K562 (cell line): ENCODE measurements around the gene ITPR3. TPM values are rescaled to one million over a fixed set of nuclear protein-coding genes. Genes with fewer than 3 reads are reported as not detected.

Experiments
- CEBPB ChIP-seq: fragments of 450-650 bp; IDR thresholded peaks from 2 replicates; pipeline ENCODE4 v1.6.1; 2016; ENCODE audit warnings: missing genetic modification characterization, missing compliant biosample characterization
- CUX1 ChIP-seq: fragments of 200-800 bp; sonication (Bioruptor generic); IDR thresholded peaks from 2 replicates; pipeline ENCODE4 v1.6.1; 2016; ENCODE audit warnings: missing genetic modification characterization, missing compliant biosample characterization
- GABPB1 ChIP-seq: sonication (generic); formaldehyde crosslinking; IDR thresholded peaks from 2 replicates; pipeline ENCODE4 v1.8.0; 2022; ENCODE audit warnings: mild to moderate bottlenecking, missing genetic modification reagents
- HDGF ChIP-seq: fragments of 450-650 bp; IDR thresholded peaks from 2 replicates; pipeline ENCODE4 v1.6.1; 2016
- HNRNPH1 ChIP-seq: fragments of 200-400 bp; formaldehyde crosslinking; optimal IDR thresholded peaks from 2 replicates; pipeline ENCODE3; 2017; ENCODE audit warnings: low read depth, mild to moderate bottlenecking, low read length, moderate library complexity
- NFE2L1 ChIP-seq: fragments of 450-650 bp; IDR thresholded peaks from 2 replicates; pipeline ENCODE4 v1.6.1; 2016; ENCODE audit warnings: missing genetic modification characterization, low read depth, mild to moderate bottlenecking, missing compliant biosample characterization, moderate library complexity, borderline replicate concordance
- PRMT5 ChIP-seq: sonication (generic); formaldehyde crosslinking; IDR thresholded peaks from 2 replicates; pipeline ENCODE4 v1.5.0; 2020; ENCODE audit warnings: missing genetic modification reagents
- RBM15 ChIP-seq: fragments of 200-400 bp; formaldehyde crosslinking; IDR thresholded peaks from 2 replicates; pipeline ENCODE4 v1.6.1; 2018; ENCODE audit warnings: mild to moderate bottlenecking, low read length, moderate library complexity; ENCODE audit not compliant: insufficient read depth
- RUNX1 ChIP-seq: sonication (generic); IDR thresholded peaks from 2 replicates; pipeline ENCODE4 v1.6.1; 2016; ENCODE audit warnings: antibody characterized with exemption, low read depth
- SIN3A ChIP-seq, 2 experiments: fragments of 150-350 bp in 1 of 2; IDR thresholded peaks; 2 replicates each; pipeline ENCODE4 v1.6.1; 2011 to 2016; ENCODE audit warnings: borderline replicate concordance in 2 of 2, low read depth in 2 of 2, low read length in 2 of 2, mild to moderate bottlenecking in 2 of 2, moderate library complexity in 2 of 2; ENCODE audit not compliant: control insufficient read depth in 1 of 2
- SREBF1 ChIP-seq: fragments of 150-350 bp; IDR thresholded peaks from 2 replicates; pipeline ENCODE4 v1.6.1; 2014; ENCODE audit warnings: antibody characterized with exemption, low read depth, low read length, borderline replicate concordance
- THAP12 ChIP-seq: fragments of 250-450 bp; sonication (Bioruptor Pico); IDR thresholded peaks from 2 replicates; pipeline ENCODE4 v1.9.0; 2021; ENCODE audit warnings: mild to moderate bottlenecking, inconsistent platforms
- ZBTB7A ChIP-seq: IDR thresholded peaks from 2 replicates; pipeline ENCODE4 v1.6.1; 2011; ENCODE audit warnings: low read depth, mild to moderate bottlenecking, low read length, moderate library complexity, borderline replicate concordance; ENCODE audit not compliant: control insufficient read depth
- ZNF184 ChIP-seq: sonication (generic); formaldehyde crosslinking; IDR thresholded peaks from 2 replicates; pipeline ENCODE4 v1.5.0; 2020; ENCODE audit warnings: missing genetic modification reagents
- polyA plus RNA-seq, 8 experiments: library from polyadenylated mRNA; depleted of rRNA in 4 of 8; stranded (reverse) in 5 of 8; unstranded in 3 of 8; fragments of >200 nt; fragmentation: Nextera tagmentation in 2 of 8; fragmentation: Illumina TruSeq in 1 of 8; extraction: Ambion mirVana in 2 of 8; extraction: Trizol in 1 of 8; gene quantifications; 2 replicates each; pipeline versions ENCODE4 v1.2.1 to v1.2.3, GENCODE V29; 2011 to 2014; ENCODE audit warnings: inconsistent platforms in 1 of 8, missing spikeins in 1 of 8
- total RNA-seq, 7 experiments: library from RNA; depleted of rRNA in 6 of 7; stranded (reverse); fragments of >200 nt in 6 of 7; fragmentation: Illumina TruSeq in 2 of 7; extraction: Trizol in 2 of 7; gene quantifications; 2 replicates each; pipeline versions ENCODE4 v1.2.1 to v1.2.3, GENCODE V29; 2011 to 2021; ENCODE audit warnings: low replicate concordance in 1 of 7
- TF ChIP-seq, protein P1 (sequence below): fragments of 450-650 bp; formaldehyde crosslinking; IDR thresholded peaks from 2 replicates; pipeline ENCODE4 v1.4.0; 2022; ENCODE audit warnings: missing genetic modification characterization
- TF ChIP-seq, protein P2 (sequence below): fragments of 450-650 bp; formaldehyde crosslinking; IDR thresholded peaks from 2 replicates; pipeline ENCODE4 v1.4.0; 2022; ENCODE audit warnings: mild to moderate bottlenecking, moderate library complexity

ITPR3 gene
- total and polyA plus RNA-seq, 9 of the 15 experiments (the other 6 are each of a cell fraction or from before 2014, with no cell fraction given): 0.39 to 35.7 (median 13.2) TPM

GRCh38 chr6:33583591-33584155 is 37.4 kb upstream of the ITPR3 start (continued):
- TF ChIP-seq HDGF: no peak
- TF ChIP-seq RUNX1: no peak
- no peak for TF ChIP-seq PRMT5
- TF ChIP-seq ZBTB7A: peak; percentile 70
- TF ChIP-seq CEBPB (tag): peak; percentile 85
- TF ChIP-seq NFE2L1 (tag): no peak
- TF ChIP-seq, protein P1, sequence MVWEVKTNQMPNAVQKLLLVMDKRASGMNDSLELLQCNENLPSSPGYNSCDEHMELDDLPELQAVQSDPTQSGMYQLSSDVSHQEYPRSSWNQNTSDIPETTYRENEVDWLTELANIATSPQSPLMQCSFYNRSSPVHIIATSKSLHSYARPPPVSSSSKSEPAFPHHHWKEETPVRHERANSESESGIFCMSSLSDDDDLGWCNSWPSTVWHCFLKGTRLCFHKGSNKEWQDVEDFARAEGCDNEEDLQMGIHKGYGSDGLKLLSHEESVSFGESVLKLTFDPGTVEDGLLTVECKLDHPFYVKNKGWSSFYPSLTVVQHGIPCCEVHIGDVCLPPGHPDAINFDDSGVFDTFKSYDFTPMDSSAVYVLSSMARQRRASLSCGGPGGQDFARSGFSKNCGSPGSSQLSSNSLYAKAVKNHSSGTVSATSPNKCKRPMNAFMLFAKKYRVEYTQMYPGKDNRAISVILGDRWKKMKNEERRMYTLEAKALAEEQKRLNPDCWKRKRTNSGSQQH (CRISPR knock-in tag): no peak
- no peak for TF ChIP-seq SIN3A (IDR thresholded peaks at IDR 0.05; ENCODE audit: borderline replicate concordance in 2 of 2, control insufficient read depth in 1 of 2, low read depth in 2 of 2, low read length in 2 of 2)
- TF ChIP-seq, protein P2, sequence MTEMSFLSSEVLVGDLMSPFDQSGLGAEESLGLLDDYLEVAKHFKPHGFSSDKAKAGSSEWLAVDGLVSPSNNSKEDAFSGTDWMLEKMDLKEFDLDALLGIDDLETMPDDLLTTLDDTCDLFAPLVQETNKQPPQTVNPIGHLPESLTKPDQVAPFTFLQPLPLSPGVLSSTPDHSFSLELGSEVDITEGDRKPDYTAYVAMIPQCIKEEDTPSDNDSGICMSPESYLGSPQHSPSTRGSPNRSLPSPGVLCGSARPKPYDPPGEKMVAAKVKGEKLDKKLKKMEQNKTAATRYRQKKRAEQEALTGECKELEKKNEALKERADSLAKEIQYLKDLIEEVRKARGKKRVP (CRISPR knock-in tag): no peak
- no peak for TF ChIP-seq THAP12 (CRISPR knock-in tag)
- TF ChIP-seq ZNF184 (CRISPR knock-in tag): no peak
- no peak for TF ChIP-seq HNRNPH1
- no peak for TF ChIP-seq SREBF1
- no peak for TF ChIP-seq GABPB1
- TF ChIP-seq RBM15: no peak
- TF ChIP-seq CUX1 (CRISPR knock-in tag): no peak
